SH-SY5Y (cell line): ENCODE measurements around the gene CLCN5.

Experiments
- GATA2 ChIP-seq: IDR thresholded peaks from 2 replicates; pipeline ENCODE4 v1.6.1; 2011; ENCODE audit warnings: mild to moderate bottlenecking, low read depth, low read length
- GATA3 ChIP-seq: IDR thresholded peaks from 2 replicates; pipeline ENCODE4 v1.6.1; 2011; ENCODE audit warnings: low read depth, mild to moderate bottlenecking, low read length, moderate library complexity

The CLCN5 gene

DNA sequence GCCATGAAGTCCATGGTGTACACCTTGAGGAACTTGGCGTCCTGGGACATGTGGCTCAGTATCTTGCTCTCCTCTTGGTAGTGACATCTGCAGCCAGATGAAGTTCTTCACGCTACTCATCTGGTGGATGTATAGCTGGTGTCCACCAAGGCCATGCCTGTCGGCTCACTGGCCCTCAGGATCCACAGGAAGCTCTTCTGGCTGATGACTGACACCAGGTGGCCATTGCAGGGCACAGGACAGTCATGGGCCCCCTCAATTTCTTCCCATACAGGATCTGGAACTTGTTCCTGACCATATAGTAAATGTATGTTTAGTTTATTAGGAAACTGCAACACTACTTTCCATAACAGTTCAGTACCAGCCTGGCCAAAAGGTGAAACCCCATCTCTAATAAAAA lies 10.3 kb upstream of the CLCN5 start:
- TF ChIP-seq GATA2 (no peak), GATA3 (no peak)

DNA sequence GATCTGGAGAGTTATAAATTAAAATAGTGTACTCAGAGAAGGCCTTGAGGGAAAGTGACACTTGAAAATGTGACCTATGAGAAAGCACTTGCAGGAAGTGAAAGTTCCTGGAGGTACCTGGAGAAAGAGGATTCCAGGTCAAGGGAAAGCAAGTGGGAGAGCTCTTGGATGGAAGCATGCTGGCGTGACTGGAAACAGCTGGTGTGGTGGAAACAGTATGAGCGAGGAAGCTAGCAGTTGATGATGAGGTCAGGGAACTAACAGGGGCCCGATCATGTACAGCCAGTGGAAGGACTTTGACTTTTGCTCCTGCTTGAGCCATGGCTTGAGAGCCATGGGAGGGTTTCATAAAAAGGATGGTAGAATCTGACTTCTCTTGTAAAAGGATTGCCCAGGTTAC lies 9.5 kb upstream of the CLCN5 start:
- no peak for TF ChIP-seq GATA2
- TF ChIP-seq GATA3, result no peak

DNA sequence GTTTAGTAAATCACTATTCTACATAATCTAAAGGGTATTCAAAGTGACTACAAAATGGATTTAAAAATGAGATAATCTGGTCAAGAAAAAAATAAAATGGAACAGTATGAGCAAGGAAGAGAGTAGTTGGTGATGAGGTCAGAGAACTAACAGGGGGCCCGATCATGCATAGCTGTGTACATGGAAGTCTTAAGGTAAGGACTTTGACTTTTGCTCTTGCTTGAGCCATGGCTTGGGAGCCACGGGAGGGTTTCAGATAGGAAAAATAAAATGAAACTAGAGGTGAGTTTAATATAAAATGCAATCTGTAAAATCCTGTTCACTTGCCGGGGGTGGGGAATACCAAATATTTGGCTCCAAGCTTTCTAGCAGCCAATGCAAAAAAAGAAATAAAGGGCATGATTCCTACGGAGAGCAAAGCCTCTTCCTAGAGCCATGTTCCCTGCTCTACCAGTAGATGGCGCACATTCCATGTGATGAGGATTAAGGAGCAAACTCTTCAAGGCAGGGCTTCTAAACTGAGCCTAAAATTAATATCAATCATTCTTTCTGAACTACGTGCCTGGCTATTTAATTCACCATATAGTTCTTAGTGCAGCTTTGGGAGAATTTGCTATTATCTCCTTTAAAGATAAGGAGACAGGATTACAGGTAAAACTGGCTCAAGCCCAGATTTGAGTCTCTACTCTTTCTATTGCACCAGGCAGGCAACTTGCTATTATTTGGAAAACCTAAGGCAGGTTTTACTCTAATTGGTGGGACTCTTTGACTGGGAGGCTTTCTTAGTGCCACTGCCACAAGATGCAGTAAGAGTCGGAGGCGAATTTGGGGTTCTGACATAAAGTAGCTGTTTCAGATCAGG lies 6.8 kb upstream of the CLCN5 start:
- TF ChIP-seq GATA2 (no peak), GATA3 (no peak)

DNA sequence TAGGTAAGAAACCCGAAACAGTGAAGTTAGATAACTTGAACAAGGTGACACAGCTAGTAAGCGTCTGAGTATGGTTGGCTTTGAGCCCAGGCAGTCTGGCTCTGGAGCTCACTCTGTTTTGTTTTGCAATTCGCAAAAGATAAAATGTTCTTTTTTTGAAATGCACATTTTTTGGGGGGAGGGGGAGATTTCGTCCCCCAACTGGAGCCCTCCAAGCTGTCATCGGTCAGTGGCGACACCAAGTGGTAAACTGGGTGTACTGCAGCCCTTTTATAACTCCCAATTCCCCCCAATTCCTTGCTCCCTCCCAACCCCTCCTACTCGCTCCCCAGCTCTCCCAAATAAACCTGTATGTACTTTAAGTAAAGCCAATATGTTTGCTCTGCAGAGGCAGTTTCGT lies 2.8 kb upstream of the CLCN5 start:
- TF ChIP-seq GATA3, result no peak
- no peak for TF ChIP-seq GATA2

DNA sequence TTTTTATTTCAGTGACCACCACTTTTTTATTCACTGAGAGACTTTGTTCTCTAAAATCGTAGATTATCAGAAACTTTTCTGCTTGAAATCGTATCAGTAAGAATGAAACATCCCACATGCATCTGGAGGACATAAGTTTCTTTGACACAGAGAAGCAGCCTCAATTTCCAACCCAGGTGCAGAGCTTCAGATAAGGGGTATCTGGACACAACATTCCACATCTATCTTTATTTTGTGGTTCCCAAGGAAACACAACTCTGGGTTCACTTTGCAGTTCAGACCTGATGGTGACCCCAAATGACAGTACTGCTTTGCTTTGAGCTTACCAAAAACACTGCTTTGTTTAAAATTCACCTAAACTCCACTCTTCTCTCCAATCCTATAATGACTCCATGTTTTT lies 1.3 kb upstream of the CLCN5 start:
- TF ChIP-seq GATA3 (no peak), GATA2 (no peak)

DNA sequence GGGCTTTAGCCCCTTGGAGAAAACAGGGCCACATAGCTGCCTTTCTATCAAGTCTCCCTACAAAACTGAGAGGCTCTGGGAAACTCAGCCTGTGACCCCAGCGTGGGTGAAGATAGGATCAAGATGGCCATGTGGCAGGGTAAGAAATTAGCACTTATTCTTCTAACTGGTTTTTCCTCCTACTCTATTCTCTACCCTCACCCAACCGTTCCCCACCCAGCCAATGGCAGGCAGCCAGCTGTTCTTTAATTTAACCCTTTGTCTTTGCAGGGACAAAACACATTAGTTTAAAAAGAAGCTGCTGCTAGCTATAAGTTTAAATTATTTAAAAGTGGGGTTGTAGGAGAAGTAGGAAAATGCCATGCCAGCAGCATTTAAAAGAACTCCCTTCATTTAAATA lies 2.8 kb downstream of the CLCN5 start:
- TF ChIP-seq GATA2 (no peak), GATA3 (no peak)

DNA sequence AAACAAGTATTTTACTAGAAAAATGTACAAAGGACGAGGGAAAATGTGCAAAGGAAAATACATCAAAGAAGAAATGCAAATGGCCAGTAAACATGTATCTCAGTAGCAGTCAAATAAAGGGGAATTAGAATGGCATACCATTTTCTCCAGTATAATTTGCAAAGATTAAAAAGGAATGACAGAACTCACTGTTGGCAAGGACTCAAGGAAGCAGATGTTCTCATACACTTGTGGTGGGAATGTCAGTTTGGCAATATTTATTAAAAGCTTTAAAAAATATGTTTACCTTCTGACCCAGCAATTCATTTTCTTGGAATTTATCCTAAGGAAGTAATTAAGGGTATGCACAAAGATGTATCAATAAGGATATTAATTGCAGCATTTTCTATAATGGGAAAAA lies 7.6 kb downstream of the CLCN5 start:
- TF ChIP-seq GATA3, result no peak
- no peak for TF ChIP-seq GATA2

DNA sequence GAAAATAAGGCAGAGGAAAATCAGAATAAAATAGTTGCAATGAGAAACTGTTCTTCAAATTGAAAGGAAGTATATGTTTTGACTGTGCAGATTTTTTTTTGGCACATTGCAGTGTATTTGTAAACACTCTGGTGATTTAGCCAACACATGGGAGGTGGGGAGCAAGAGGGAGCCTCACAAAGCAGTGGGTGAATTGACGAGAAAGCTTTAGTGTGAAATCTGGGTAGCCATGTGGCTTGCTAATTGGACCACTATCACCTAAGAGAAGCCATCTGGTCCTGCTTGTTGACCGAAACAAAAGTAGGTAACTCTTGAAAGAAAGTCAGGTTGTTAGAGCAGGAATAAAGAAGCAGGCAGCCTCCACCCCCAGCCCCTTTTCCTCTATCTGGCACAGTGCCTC lies 10.4 kb downstream of the CLCN5 start:
- no peak for TF ChIP-seq GATA3
- TF ChIP-seq GATA2, result no peak

DNA sequence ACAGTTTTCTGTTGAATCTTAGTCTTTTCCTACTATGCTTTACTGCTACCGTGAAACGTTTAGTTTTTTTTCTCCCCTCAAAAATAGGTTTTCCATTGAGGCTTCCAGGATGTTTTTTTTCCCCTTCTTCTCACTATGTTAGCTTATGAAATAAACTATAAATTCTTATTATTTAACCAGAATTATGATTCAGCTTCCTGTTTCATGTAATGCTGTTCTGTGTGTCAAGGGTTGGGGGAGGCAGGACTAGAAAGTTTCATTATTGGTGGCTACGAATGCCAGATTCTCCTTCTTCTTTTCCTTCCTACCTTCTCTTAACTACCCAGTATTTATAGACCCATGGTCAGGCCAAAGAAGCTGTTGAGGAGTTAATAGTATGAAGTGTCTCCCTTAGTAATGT lies 11.8 kb downstream of the CLCN5 start:
- TF ChIP-seq GATA2 (no peak), GATA3 (no peak)

DNA sequence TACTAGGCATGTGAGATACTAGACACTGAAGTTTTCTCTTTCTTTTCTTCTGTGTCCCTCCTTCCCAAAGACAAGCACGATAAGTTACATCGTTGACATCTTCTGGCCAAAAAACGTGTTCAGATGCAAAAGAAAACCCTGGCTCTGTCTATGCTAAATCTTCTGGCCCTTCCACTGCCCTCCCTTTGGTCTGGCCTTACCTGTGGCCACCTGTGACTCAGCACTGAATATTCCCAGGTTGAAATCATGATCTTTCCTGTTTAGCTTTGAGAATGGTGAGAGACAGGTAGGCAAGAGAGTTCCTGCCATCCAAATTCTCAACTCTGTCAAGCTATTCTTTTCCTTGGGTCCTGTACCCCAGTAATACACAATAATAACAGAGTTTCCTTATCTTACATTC lies 12.3 kb downstream of the CLCN5 start:
- TF ChIP-seq GATA2 (no peak), GATA3 (no peak)

DNA sequence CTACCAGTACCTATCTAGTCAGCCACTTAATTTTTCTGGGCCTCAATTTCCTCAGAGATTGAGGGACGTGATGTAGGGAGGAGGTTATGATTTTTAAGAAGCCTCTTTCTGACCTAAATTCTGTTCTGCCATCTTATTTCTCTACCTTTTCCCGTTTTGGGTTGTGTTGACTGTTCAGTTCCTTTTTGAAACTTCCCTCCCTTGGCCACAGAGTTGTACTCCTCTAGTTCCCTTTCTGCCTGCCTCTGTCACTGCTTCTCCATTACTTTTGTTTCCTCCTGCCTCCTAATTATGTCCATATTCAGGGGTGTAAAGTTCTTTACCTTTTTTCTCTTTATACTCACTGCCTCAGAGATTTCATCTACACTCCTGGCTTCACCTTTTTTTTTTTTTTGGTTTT lies 25.4 kb downstream of the CLCN5 start:
- TF ChIP-seq GATA3 (no peak), GATA2 (no peak)

DNA sequence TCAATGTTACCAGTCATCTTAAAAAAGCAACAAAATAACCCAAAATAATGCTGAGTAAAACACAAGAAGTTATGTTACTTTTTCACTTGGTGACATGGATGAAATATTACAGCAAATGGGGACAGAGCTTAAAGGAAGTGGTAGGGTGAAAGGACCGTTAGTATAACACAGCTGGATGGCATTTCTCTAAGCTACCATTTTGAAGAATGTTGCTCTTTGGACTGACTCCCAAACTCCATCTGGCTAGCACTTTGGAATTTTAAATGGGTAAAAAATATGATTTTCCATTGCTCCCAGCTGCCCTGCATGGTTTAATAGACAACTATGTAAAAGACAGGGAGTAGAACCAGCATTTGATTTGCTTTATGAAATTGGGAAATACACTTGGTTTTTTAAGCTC lies 27.6 kb downstream of the CLCN5 start:
- no peak for TF ChIP-seq GATA2
- no peak for TF ChIP-seq GATA3

DNA sequence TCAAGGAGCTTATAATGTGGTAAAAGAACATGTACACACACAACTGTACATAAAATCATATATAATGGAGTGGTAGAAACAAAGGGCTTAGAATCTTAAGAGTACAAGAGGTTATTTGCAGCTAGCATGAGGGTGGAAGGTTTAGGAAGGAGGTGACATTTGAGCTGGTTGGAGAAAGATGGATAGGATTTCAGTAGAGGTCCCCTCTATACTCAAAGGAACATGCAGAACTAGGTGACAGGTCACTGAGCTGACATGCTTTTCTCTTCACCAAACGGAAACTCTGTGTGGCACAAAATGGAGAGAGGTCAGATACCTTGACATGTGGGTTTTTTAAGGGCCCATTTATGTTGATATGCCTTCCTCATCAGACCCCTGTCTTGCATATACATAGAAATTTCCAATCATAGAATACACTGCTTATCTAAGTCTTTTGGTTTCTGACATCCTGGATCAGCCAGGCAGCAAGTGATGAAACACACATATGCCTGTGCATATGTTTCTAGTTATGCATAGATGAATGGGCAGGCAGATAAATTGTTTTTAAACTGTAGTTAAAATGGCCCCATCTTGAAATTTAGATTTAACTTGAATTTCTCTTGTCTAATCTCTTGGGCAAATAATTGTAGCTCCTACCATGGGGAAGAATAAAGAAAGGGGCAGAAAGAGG lies 29.3 kb downstream of the CLCN5 start:
- TF ChIP-seq GATA2 (no peak), GATA3 (no peak)

DNA sequence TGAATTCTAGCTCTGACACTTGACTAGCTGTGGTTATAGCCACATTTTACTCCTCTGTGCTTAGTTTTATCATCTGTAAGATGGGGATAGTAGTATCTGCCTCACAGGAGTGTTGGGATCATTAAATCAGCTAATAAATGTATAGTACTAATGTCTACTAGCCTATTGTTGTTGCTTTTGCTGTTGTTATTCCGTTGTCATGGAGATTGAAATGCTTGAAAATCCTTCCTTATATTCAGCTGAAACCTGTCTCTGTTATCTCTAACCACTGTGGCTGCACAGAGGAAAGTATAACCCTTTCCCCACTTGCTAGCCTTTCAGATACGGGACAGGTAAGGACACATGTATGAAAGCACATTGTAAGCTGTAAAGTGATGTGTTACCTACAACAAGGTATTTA lies 33.9 kb downstream of the CLCN5 start:
- no peak for TF ChIP-seq GATA3
- TF ChIP-seq GATA2, result no peak

DNA sequence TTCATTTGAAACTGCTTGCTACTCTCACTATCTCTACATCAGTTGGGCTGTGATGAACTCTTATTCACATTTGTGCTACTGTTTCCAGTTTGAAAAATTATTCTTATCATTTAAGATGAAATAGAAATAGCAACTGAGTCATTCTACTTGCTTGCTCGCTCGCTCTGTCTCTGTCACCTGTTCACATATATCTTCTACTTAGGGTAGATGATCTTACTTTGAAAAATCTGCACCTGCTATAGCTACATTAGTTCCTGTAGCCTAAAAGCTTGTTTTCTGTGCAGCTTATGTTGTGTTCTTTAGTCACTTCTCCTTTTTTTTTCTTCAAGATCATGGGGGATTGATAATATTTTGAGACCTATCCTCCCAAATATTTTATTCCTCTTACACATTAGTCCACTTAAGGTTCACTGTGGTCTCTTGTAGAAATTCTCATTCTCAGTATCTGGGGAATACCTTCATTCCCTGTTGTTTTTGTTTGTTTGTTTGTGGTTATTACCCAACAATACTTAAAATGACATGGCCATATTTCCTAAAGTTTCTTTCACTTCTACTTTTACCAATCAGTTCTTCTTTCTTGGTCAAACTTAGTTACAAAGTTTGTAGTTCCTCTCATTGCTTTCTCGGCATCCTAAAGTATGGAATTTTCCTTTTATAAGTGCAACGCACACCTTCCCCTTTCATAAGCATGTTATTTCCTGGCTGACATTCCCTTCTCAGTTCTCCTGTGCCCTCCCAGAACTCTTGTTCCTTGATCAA lies 36.5 kb downstream of the CLCN5 start:
- TF ChIP-seq GATA3 (no peak), GATA2 (no peak)

DNA sequence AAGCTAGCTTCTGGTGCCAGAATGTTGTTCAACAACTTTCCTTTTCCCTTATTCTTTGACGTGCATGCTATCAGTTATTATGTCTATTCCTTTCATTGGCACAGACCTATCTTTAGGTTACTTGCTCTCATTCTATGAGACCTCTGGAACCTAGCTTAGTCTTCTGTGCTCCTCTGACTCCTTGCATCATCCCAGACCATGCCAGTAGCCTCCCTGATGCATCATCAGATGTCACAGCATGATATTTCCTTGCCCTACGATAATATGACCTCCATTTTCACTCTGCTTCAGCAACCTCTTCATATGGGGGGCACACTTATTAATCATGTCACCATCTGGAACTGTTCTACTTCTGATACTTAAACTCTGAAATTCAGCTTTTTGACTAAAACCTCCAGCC lies 37.2 kb downstream of the CLCN5 start:
- no peak for TF ChIP-seq GATA3
- no peak for TF ChIP-seq GATA2

DNA sequence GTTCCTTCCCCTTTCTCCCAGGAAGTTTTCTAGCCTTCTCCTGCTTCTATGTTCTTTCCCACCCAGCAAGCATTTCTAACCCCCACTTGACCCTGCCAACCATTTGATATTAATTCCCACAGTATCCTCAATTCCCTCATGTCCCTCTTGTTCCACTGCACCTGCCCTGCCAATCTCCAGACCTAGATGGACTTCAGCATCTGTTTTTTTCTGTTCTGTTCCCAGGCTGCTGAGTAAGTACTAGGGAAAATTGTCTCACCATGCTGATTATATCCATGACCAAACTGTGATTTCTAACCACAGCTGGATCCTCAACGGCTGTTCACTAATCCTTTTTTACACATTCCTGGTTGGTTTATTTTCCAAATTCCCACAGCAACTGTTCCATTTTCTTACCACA lies 37.7 kb downstream of the CLCN5 start:
- TF ChIP-seq GATA2 (no peak), GATA3 (no peak)
